ENCODE results near the gene PLPPR5.

GRCh38 chr1:99051611-99052283 is 47.1 kb upstream of the PLPPR5 start:
- TF ChIP-seq CTCF (IDR thresholded peaks at IDR 0.05) = no peak
- TF ChIP-seq POLR2A (IDR thresholded peaks at IDR 0.05) = no peak

Data from upper lobe of left lung (tissue), 4 donors.